Fibroblast of lung (primary cell): ENCODE data around the gene MAPK8.

Source experiments
- EZH2 ChIP-seq: IDR thresholded peaks from 2 replicates; pipeline ENCODE4 v1.5.1; 2012; ENCODE audit warnings: low read length, control low read depth, mild to moderate bottlenecking; ENCODE audit errors: missing control alignments
- TF ChIP-seq, protein P1 (sequence below), 2 donors: IDR thresholded peaks in 1 of 2; conservative IDR thresholded peaks in 1 of 2; 1 replicate in 1 of 2; 2 replicates in 1 of 2; pipeline ENCODE4 v1.5.1; 2011 to 2012; ENCODE audit warnings: low read length in 2 of 2, control low read depth in 1 of 2, inconsistent platforms in 1 of 2, low read depth in 1 of 2, mild to moderate bottlenecking in 1 of 2

DNA sequence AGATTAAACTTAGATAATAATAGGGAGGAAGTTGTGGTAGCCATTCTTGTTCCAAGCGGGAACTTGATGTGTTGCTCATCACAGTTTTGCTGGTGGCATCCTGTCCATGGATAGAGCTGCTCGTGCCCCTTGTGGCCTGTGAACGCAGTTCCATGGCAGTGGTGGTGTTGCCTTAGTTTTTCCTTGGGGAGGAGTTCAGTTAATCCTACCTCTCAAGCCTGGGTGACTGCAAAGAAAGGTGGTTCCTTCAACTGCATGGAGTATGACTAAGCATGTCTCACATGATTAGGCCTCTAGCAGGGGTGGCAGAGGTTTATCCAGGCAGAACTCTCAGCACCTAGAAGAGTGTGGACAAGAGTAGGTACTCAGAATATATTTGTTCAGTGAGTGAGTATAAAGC is 99.7 kb downstream of the MAPK8 start:
- TF ChIP-seq, protein P1, sequence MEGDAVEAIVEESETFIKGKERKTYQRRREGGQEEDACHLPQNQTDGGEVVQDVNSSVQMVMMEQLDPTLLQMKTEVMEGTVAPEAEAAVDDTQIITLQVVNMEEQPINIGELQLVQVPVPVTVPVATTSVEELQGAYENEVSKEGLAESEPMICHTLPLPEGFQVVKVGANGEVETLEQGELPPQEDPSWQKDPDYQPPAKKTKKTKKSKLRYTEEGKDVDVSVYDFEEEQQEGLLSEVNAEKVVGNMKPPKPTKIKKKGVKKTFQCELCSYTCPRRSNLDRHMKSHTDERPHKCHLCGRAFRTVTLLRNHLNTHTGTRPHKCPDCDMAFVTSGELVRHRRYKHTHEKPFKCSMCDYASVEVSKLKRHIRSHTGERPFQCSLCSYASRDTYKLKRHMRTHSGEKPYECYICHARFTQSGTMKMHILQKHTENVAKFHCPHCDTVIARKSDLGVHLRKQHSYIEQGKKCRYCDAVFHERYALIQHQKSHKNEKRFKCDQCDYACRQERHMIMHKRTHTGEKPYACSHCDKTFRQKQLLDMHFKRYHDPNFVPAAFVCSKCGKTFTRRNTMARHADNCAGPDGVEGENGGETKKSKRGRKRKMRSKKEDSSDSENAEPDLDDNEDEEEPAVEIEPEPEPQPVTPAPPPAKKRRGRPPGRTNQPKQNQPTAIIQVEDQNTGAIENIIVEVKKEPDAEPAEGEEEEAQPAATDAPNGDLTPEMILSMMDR (conservative IDR thresholded peaks at IDR 0.05 in 1 of 2, IDR thresholded peaks at IDR 0.05 in 1 of 2; ENCODE audit: low read depth in 1 of 2, low read length in 2 of 2), result no peak
- no peak for TF ChIP-seq EZH2
